K562 (cell line): ENCODE measurements around the gene SLC44A2. TPM values are rescaled to one million over a fixed set of nuclear protein-coding genes. Genes with fewer than 3 reads are reported as not detected.
A peak's percentile ranks its signal among the peaks of the same experiment; 100 is the strongest.

ENCODE experiments used
- ATAC-seq: fragments of 200-7000 bp; cut with Tn5 transposase; 3 replicates; pipeline ENCODE4 v1.9.1; 2020; ENCODE audit warnings: moderate library complexity
- BruUV-seq: library from RNA; stranded (reverse); fragments of 400-500 nt; replicated peaks from 2 replicates; lab custom pipeline; 2021; lab: Mats Ljungman, UMichigan
- CTCF ChIA-PET: fragments of 300-600 bp; formaldehyde crosslinking; extraction: SDS; loops from one replicate; lab custom pipeline; 2021; ENCODE audit warnings: low intra/inter-chr PET ratio; lab: Yijun Ruan, JAX
- POLR2A ChIA-PET: fragments of 300-600, 350-650 bp; sonication (Branson Sonifier 250); formaldehyde crosslinking; extraction: SDS; loops from one replicate; lab custom pipeline; 2021; ENCODE audit warnings: antibody characterized with exemption, inconsistent platforms; lab: Yijun Ruan, JAX
- DNase-seq, 4 experiments: peaks; one replicate each; pipeline versions ENCODE4 v3.0.0 to v3.0.0-alpha.2; 2011 to 2018; ENCODE audit warnings: low spot score in 3 of 4, mixed read lengths in 3 of 4; ENCODE audit errors: extremely low read depth in 1 of 4
- FAIRE-seq: peaks from 2 replicates; lab custom pipeline; 2011; peaks lifted over from hg19 to GRCh38; lab: Jason Lieb, UNC
- H2AFZ ChIP-seq: 2 replicates; pipeline ENCODE4 v1.6.0; 2011; ENCODE audit warnings: low read depth, low read length, control low read depth, inconsistent platforms
- H3K27ac ChIP-seq: fragments of 200-600 bp; 3 replicates; pipeline ENCODE4 v1.8.0; 2011; ENCODE audit warnings: low read depth, mild to moderate bottlenecking, control low read depth, inconsistent platforms, low read length, moderate library complexity, mixed read lengths; ENCODE audit errors: extremely low read depth
- H3K27me3 ChIP-seq, 2 experiments: fragments of 300-600 bp in 1 of 2; 2 replicates in 1 of 2; 3 replicates in 1 of 2; pipeline versions ENCODE4 v1.6.0 to v1.8.0; 2011; ENCODE audit warnings: inconsistent platforms in 2 of 2, low read length in 2 of 2, mild to moderate bottlenecking in 1 of 2, mixed read lengths in 1 of 2, moderate library complexity in 1 of 2; ENCODE audit not compliant: control insufficient read depth in 2 of 2, insufficient read depth in 2 of 2
- H3K36me3 ChIP-seq: fragments of 300-600 bp; 3 replicates; pipeline ENCODE4 v1.8.0; 2011; ENCODE audit warnings: mild to moderate bottlenecking, low read length, inconsistent platforms; ENCODE audit not compliant: control insufficient read depth, insufficient read depth
- H3K4me1 ChIP-seq, 2 experiments: fragments of 200-600 bp in 1 of 2; replicated peaks in 1 of 2; 2 replicates in 1 of 2; 3 replicates in 1 of 2; pipeline versions ENCODE4 v1.5.1 to v1.8.0; 2011; ENCODE audit warnings: inconsistent platforms in 2 of 2, low read length in 2 of 2, mild to moderate bottlenecking in 1 of 2, mixed read lengths in 1 of 2, moderate library complexity in 1 of 2; ENCODE audit not compliant: control insufficient read depth in 2 of 2, insufficient read depth in 2 of 2
- H3K4me2 ChIP-seq: 2 replicates; pipeline ENCODE4 v1.6.1; 2011; ENCODE audit warnings: low read length, control low read depth, inconsistent platforms, mixed read lengths; ENCODE audit not compliant: insufficient read depth
- H3K4me3 ChIP-seq: fragments of 200-600 bp; sonication (generic), shearing (Covaris generic); 2 replicates; pipeline ENCODE4 v1.5.1; 2016; ENCODE audit warnings: control low read depth, inconsistent platforms
- H3K79me2 ChIP-seq: fragments of 200-600 bp; 3 replicates; pipeline ENCODE4 v1.8.0; 2011; ENCODE audit warnings: low read length, inconsistent platforms; ENCODE audit not compliant: control insufficient read depth, insufficient read depth
- H3K9ac ChIP-seq, 2 experiments: 2 replicates each; pipeline versions ENCODE4 v1.6.0 to v1.6.1; 2011; ENCODE audit warnings: low read depth in 2 of 2, low read length in 2 of 2, control low read depth in 1 of 2, inconsistent platforms in 1 of 2, mild to moderate bottlenecking in 1 of 2, mixed read lengths in 1 of 2; ENCODE audit not compliant: insufficient read depth in 1 of 2
- H3K9me1 ChIP-seq: one replicate; pipeline ENCODE4 v1.6.0; 2011; ENCODE audit warnings: inconsistent platforms, mild to moderate bottlenecking, low read length, moderate library complexity; ENCODE audit not compliant: control insufficient read depth, insufficient read depth
- H3K9me3 ChIP-seq: replicated peaks from 2 replicates; pipeline ENCODE4 v1.5.1; 2011; ENCODE audit warnings: low read depth, low read length, inconsistent platforms; ENCODE audit not compliant: control insufficient read depth, insufficient read depth
- H4K20me1 ChIP-seq: replicated peaks from 2 replicates; pipeline ENCODE4 v1.6.1; 2011; ENCODE audit warnings: low read length, inconsistent platforms, mixed read lengths; ENCODE audit not compliant: control insufficient read depth, insufficient read depth
- AFF1 ChIP-seq, 2 experiments: fragments of 450-650 bp; IDR thresholded peaks; 2 replicates each; pipeline ENCODE4 v1.6.1; 2018; ENCODE audit warnings: mild to moderate bottlenecking in 2 of 2, low read depth in 1 of 2; ENCODE audit not compliant: partially characterized antibody in 2 of 2
- CXXC5 ChIP-seq: fragments of 250-450 bp; sonication (Bioruptor Pico); IDR thresholded peaks from 2 replicates; pipeline ENCODE4 v1.8.0; 2022; ENCODE audit warnings: inconsistent platforms, mild to moderate bottlenecking, moderate library complexity
- ID3 ChIP-seq, 2 experiments: fragments of 250-450 bp in 1 of 2; fragments of 450-650 bp in 1 of 2; sonication (Bioruptor Pico) in 1 of 2; IDR thresholded peaks; 2 replicates each; pipeline versions ENCODE4 v1.6.1 to v1.8.0; 2016 to 2021; ENCODE audit warnings: mild to moderate bottlenecking in 2 of 2, moderate library complexity in 2 of 2, missing compliant biosample characterization in 1 of 2, missing genetic modification characterization in 1 of 2
- NR2C2 ChIP-seq, 2 experiments: fragments of 200-800 bp in 1 of 2; sonication (Bioruptor generic) in 1 of 2; sonication (generic) in 1 of 2; formaldehyde crosslinking in 1 of 2; IDR thresholded peaks; 2 replicates each; pipeline versions ENCODE4 v1.6.1 to v1.8.0; 2016 to 2022; ENCODE audit warnings: mild to moderate bottlenecking in 1 of 2, missing compliant biosample characterization in 1 of 2, missing genetic modification characterization in 1 of 2, missing genetic modification reagents in 1 of 2
- POLR2G ChIP-seq: fragments of 200-400 bp; formaldehyde crosslinking; IDR thresholded peaks from 2 replicates; pipeline ENCODE4 v1.6.1; 2017; ENCODE audit warnings: low read depth, mild to moderate bottlenecking, antibody characterized with exemption, low read length, moderate library complexity
- RBM22 ChIP-seq: fragments of 200-400 bp; formaldehyde crosslinking; IDR thresholded peaks from 2 replicates; pipeline ENCODE4 v1.6.1; 2018; ENCODE audit warnings: low read length, low read depth; ENCODE audit not compliant: poor library complexity, severe bottlenecking
- WGBS: fragments of 100-300 bp; shearing (Covaris generic); methylation state at CpG from one replicate; pipeline ENCODE4 v1.1.6; 2016; ENCODE audit warnings: low coverage, mixed read lengths; ENCODE audit not compliant: insufficient coverage; ENCODE audit errors: missing lambda C conversion rate; 5-methylcytosine and 5-hydroxymethylcytosine counted together
- in situ Hi-C: fragments of 300-500 bp; cut with MboI; formaldehyde crosslinking; loops from 4 replicates; pipeline ENCODE4 v1.15.0; 2018; ENCODE audit warnings: inconsistent platforms, mixed read lengths
- intact Hi-C: fragments of 100-400 bp; cut with micrococcal nuclease; formaldehyde crosslinking; loops from 2 replicates; pipeline ENCODE4 v1.14.2; 2022
- polyA plus RNA-seq, 8 experiments: library from polyadenylated mRNA; depleted of rRNA in 4 of 8; stranded (reverse) in 5 of 8; unstranded in 3 of 8; fragments of >200 nt; fragmentation: Nextera tagmentation in 2 of 8; fragmentation: Illumina TruSeq in 1 of 8; extraction: Ambion mirVana in 2 of 8; extraction: Trizol in 1 of 8; gene quantifications; 2 replicates each; pipeline versions ENCODE4 v1.2.1 to v1.2.3, GENCODE V29; 2011 to 2014; ENCODE audit warnings: inconsistent platforms in 1 of 8, missing spikeins in 1 of 8
- total RNA-seq, 7 experiments: library from RNA; depleted of rRNA in 6 of 7; stranded (reverse); fragments of >200 nt in 6 of 7; fragmentation: Illumina TruSeq in 2 of 7; extraction: Trizol in 2 of 7; gene quantifications; 2 replicates each; pipeline versions ENCODE4 v1.2.1 to v1.2.3, GENCODE V29; 2011 to 2021; ENCODE audit warnings: low replicate concordance in 1 of 7

Gene SLC44A2
- total and polyA plus RNA-seq, 9 of the 15 experiments (the other 6 are each of a cell fraction or from before 2014, with no cell fraction given): 1.1 to 34.2 (median 8.1) TPM

GRCh38 chr19:10679743-10680142 is 54.4 kb downstream of the SLC44A2 start:
- no TSS peak for BruUV-seq
- Histone ChIP-seq H4K20me1 (peaks cover 11% of the 10 kb centered on the region; the same call in 1 of the 2 replicates), H3K27me3 (no peaks in the 10 kb centered on the region), H3K27ac (no peak overlapping the region), H3K9me3 (no peaks in the 10 kb centered on the region), H3K79me2 (peaks cover 39% of the 10 kb centered on the region), H3K9me1 (no peaks in the 10 kb centered on the region), H3K36me3 (peaks cover 96% of the 10 kb centered on the region), H3K9ac (no peak overlapping the region), H3K4me2 (no peak overlapping the region), H3K4me3 (no peak overlapping the region), H2AFZ (no peak overlapping the region), H3K4me1 (no peaks in the 10 kb centered on the region; a peak in 1 of 5 replicates)
- TF ChIP-seq POLR2G: peak; percentile 50; the same call in 1 of the 2 replicates
- no peak for TF ChIP-seq CXXC5 (CRISPR knock-in tag)
- no peak for TF ChIP-seq ID3 (CRISPR knock-in tag; IDR thresholded peaks at IDR 0.05)
- no peak for TF ChIP-seq ID3 (tag; IDR thresholded peaks at IDR 0.05)
- no peak for TF ChIP-seq AFF1 (IDR thresholded peaks at IDR 0.05; ENCODE audit: low read depth in 1 of 2, partially characterized antibody in 2 of 2)
- TF ChIP-seq NR2C2 (CRISPR knock-in tag; IDR thresholded peaks at IDR 0.05): no peak
- no peak for TF ChIP-seq NR2C2 (tag; IDR thresholded peaks at IDR 0.05)
- TF ChIP-seq RBM22: peak; percentile 37
- ATAC-seq (no peak), DNase-seq (no peak), FAIRE-seq (no peak)
- ChIA-PET POLR2A (interaction anchor here (0.6 to 1.3 kb wide), 7 partner anchors 9 to 31 kb away, joined by 3 to 5 read pairs (median 3); no protein-coding TSS in a partner anchor), CTCF (no interaction called here)
- intact Hi-C loops: no loop called here
- in situ Hi-C loops: no loop called here
- WGBS: 97% methylated on average over 18 of the region's 18 CpGs
